SK-N-SH (cell line): ENCODE data around the gene OPHN1.

ENCODE experiments used
- CHD2 ChIP-seq: fragments of 150-350 bp; IDR thresholded peaks from 2 replicates; pipeline ENCODE4 v1.6.1; 2018; ENCODE audit warnings: low read length; ENCODE audit not compliant: partially characterized antibody
- CTCF ChIP-seq: fragments of 200-600 bp; sonication (generic); IDR thresholded peaks from 2 replicates; pipeline ENCODE4 v1.6.1; 2017; ENCODE audit warnings: antibody characterized with exemption, mild to moderate bottlenecking, moderate library complexity
- EP300 ChIP-seq, 2 experiments: IDR thresholded peaks; 2 replicates each; pipeline versions ENCODE4 v1.4.0 to v1.6.1; 2012; ENCODE audit warnings: borderline replicate concordance in 1 of 2, low read depth in 1 of 2, low read length in 1 of 2
- FOXM1 ChIP-seq: IDR thresholded peaks from 2 replicates; pipeline ENCODE4 v1.4.0; 2012; ENCODE audit warnings: low read depth, mild to moderate bottlenecking
- MEF2A ChIP-seq: IDR thresholded peaks from 2 replicates; pipeline ENCODE4 v1.4.0; 2012; ENCODE audit warnings: low read depth, borderline replicate concordance
- MXI1 ChIP-seq: IDR thresholded peaks from 2 replicates; pipeline ENCODE4 v1.6.1; 2012; ENCODE audit warnings: mild to moderate bottlenecking, low read depth, low read length, improper control_type of control experiment
- NFIC ChIP-seq: IDR thresholded peaks from 2 replicates; pipeline ENCODE4 v1.4.0; 2012; ENCODE audit warnings: borderline replicate concordance
- POLR2AphosphoS5 ChIP-seq: IDR thresholded peaks from 2 replicates; pipeline ENCODE4 v1.6.1; 2012; ENCODE audit warnings: low read depth, low read length
- RAD21 ChIP-seq: IDR thresholded peaks from 2 replicates; pipeline ENCODE4 v1.6.1; 2012; ENCODE audit warnings: mild to moderate bottlenecking, low read length
- RCOR1 ChIP-seq: fragments of 150-350 bp; IDR thresholded peaks from 2 replicates; pipeline ENCODE4 v1.6.1; 2017; ENCODE audit warnings: antibody characterized with exemption, low read length
- RFX5 ChIP-seq: IDR thresholded peaks from 2 replicates; pipeline ENCODE4 v1.6.1; 2012; ENCODE audit warnings: mild to moderate bottlenecking, improper control_type of control experiment, low read length
- SIN3A ChIP-seq: IDR thresholded peaks from 2 replicates; pipeline ENCODE4 v1.6.1; 2012; ENCODE audit warnings: low read depth, mild to moderate bottlenecking, low read length, moderate library complexity, borderline replicate concordance
- SMC3 ChIP-seq: IDR thresholded peaks from 2 replicates; pipeline ENCODE4 v1.6.1; 2012; ENCODE audit warnings: low read depth, low read length, improper control_type of control experiment
- TAF1 ChIP-seq: IDR thresholded peaks from 2 replicates; pipeline ENCODE4 v1.6.1; 2012; ENCODE audit warnings: low read depth, mild to moderate bottlenecking, low read length, moderate library complexity, borderline replicate concordance

GRCh38 chrX:68286076-68286475 is 147.2 kb downstream of the OPHN1 start:
- TF ChIP-seq RCOR1 (no peak), EP300 (IDR thresholded peaks at IDR 0.05; ENCODE audit: borderline replicate concordance in 1 of 2, low read depth in 1 of 2, low read length in 1 of 2) (no peak), POLR2AphosphoS5 (no peak), CTCF (no peak), TAF1 (no peak), SIN3A (no peak), MXI1 (no peak), CHD2 (no peak), SMC3 (no peak), NFIC (no peak), RAD21 (no peak), RFX5 (no peak), MEF2A (no peak), FOXM1 (no peak)
